GM12873 (cell line): ENCODE measurements around the gene CHRNA10.

Experiments
- CTCF ChIP-seq: IDR thresholded peaks from 2 replicates; pipeline ENCODE4 v1.5.1; 2012; ENCODE audit warnings: low read depth, mild to moderate bottlenecking, moderate library complexity, low read length, control low read depth; ENCODE audit not compliant: insufficient read depth; ENCODE audit errors: missing control alignments

Gene CHRNA10

GRCh38 chr11:3623121-3623520, 48.1 kb downstream of the CHRNA10 start:
- TF ChIP-seq CTCF, result no peak

GRCh38 chr11:3622521-3622920, 48.7 kb downstream of the CHRNA10 start:
- no peak for TF ChIP-seq CTCF

- no peak for TF ChIP-seq CTCF
Measured at GRCh38 chr11:3617990-3618389, 53.2 kb downstream of the CHRNA10 start.

GRCh38 chr11:3616721-3617460, 54.3 kb downstream of the CHRNA10 start:
- no peak for TF ChIP-seq CTCF

- no peak for TF ChIP-seq CTCF
Measured at GRCh38 chr11:3615998-3616397, 55.2 kb downstream of the CHRNA10 start.
